ENCODE measurements around the gene PAX1.

Gene PAX1

DNA sequence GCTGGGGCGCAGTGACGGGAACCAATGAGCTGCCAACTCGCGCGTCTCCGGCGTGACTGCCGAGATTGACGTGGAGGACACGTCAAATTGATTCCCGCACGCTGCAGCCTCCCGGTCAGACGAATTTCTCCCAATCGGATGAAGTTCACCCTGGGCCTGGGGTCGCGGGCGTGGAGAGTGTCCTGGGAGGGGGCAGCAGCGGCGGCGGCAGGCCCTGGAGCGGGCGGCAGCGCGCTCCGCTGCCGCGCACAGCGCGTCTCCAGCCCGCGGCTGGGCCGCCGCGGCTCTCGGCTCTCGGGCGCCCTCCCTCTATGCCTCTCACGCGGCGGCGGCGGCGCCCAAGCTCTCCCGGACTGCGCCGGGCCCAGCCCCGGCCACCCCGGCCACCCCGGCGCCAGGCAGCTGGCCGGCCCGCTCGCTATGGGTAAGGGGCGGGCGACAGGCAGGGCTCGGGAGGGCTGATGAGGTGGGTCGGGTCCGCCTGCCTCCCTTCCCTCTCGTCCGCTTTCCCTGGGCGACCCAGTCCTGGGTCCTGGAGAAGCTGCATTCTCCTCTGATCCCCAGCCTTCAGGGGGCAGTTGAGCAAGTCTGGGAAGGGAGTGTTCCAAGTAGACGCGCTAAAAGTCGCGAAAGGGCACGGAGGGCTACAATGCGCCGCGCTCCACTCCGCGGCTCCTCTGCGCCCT lies at the start of gene PAX1:
TSS of gene PAX1 (plus strand) at position 90 of the 686 bp plus-strand sequence. CDS start at position 139, 49 bp downstream.
- no peak for DNase-seq (ENCODE audit: low read depth)

DNA sequence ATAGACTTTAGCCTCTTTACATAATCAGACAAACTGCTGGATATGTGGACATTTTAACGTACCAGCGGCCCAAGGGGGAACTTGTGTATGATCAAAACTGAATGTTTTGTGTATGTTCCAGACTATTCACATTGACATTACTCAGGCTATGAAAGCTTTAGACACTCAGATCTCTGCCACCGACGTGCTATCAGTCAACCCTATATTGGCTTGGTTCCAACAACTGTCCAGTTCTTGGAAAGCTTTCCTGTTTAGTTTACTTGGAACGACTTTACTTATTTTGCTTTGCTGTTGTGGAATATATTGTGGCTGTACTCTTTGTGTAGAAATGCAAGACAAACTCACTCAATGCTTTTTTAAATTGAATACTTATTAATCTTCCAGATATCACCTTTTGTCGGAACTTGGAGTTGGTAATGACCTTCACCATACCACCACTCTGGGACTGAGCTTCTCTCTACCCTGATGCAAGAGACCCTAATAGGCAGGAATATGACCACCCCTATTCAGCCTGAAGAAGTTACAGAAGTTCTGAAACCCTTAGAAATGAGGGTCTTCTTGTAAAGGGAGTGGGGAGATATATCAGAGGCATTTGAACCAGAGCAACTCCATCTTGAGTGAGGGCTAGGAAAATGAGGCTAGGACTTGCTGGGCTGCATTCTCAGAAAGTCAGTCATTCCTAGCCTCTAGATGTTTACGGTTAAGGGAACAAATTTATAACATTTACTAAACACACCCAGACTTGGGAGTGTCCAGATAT lies 49.0 kb upstream of the PAX1 start:
- DNase-seq (ENCODE audit: low read depth), result no peak

- DNase-seq (ENCODE audit: low read depth), result no peak
Observed at GRCh38 chr20:21661488-21662055, 43.9 kb upstream of the PAX1 start.

GRCh38 chr20:21663465-21663864 lies 42.0 kb upstream of the PAX1 start:
- no peak for DNase-seq (ENCODE audit: low read depth)

DNA sequence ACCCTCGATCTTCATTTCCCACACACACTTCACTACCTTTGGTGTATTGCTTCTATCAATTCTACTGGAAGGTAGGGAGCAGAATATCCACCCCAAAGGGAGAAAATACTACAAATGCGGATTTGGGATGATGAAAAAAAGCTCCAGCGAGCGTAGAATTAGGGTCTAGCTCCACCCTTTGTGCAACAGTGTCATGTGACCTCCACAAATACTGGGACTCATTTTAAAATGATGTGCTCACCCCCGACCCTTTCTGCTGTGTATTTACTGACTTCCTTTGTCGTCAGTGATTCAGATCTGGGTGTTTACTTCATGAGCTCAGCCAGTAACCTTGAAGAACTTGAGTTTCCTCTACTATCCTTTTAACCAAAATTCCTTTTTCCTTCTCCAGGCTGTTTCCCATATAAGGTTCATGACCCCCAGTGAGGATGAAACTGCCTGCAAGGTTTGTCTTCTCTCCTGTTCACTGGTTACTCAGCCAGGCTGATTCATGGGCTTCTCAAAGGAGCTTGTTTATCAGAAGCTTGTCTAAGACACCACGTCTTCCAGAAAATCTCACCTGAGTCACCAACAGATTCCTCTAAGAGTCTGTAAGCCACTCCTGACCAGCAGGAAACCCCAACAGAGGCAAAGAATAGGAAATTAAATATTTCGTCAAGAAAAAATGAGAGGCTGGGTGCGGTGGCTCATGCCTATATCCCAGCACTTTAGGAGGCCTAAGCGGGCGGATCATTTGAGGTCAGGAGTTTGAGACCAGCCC lies 39.6 kb upstream of the PAX1 start:
- DNase-seq (ENCODE audit: low read depth), result no peak

DNA sequence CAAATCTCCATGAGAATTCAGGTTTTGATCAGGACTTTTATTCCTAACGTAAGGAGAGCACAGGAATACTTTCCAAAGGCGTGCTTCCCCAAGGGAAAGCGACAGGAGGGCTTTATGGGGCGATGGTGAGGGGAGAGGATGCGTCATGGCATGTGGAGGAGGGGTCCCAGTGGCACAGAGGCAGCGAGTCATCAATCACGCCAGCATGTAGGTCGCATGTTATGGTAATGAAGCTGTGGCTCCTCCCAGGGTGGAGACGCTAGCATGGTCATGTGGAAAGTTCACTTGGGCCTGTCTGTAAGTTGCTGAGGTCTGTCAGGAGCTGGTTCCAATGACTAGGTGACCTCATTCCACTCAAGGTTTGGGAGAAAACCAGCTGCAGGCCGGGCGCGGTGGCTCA lies 35.3 kb upstream of the PAX1 start:
- DNase-seq (ENCODE audit: low read depth), result no peak

DNA sequence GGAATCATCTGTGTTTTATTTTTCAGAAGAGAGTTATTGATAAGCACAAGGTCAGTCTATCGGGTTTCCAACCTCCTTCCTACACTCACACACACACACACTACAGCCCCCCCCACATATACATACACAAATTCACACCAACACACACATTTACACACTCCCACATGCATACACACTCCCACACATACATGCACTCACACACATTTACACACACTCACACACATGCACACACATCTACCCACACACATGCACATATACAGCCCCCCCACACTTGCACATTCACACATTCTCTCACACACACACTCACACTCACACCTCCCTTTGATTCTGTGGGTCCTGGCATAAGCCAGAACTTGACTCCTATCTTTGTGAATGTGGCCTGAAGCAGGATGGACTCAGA lies 34.5 kb upstream of the PAX1 start:
- no peak for DNase-seq (ENCODE audit: low read depth)

DNA sequence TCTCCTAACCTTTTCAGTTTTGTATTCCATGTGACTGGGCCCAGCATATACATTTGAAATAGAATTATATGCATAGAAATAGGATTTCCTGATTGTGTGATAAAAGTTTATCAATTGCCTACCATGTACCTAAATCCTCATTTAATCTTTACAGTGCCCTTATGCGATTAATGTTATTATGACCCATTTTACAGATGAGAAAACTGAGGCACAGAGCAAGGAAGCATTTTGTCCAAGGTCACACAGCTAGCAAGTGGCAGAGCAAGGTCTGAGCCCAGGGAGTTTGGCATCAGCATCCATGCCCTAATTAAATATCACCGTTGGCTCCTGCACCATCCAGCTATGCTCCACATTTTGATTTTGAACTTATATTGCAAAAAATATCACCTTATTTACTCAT lies 28.2 kb upstream of the PAX1 start:
- DNase-seq (ENCODE audit: low read depth), result no peak

- DNase-seq (ENCODE audit: low read depth), result no peak
Observed at GRCh38 chr20:21677781-21678180, 27.7 kb upstream of the PAX1 start.

DNA sequence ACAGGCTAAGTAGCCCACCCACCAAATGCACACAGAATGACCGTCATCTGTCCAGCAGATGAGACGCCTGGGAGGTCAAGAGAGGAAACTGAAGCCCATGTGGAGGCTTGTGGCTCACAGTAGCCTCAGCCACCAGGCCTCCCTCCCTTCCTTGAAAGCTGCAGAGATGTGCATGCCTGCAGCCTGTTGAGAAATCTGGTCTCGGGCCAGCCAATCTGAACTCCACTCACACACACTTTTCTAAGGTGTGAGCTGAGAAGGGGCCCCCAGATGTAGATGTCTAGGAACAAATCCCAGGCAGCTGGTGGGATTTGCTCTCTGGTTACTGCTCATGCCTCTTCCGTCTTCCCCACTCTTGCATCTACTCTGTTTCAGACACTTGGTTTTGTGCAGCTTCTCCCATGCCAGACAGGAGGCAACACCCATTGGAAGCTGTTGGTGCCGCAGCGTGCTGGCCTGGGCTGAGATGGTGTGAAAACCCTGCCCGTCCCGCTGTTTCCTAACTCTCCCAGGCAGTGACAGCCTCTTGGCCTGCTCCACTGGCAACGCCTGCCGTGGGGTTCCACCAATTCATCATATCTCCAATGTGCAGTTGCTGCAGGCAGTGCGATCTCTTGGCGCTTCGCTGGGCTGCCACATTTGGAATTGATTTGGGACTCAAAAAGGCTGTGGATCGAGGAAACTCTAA lies 24.1 kb upstream of the PAX1 start:
- DNase-seq (ENCODE audit: low read depth), result no peak

DNA sequence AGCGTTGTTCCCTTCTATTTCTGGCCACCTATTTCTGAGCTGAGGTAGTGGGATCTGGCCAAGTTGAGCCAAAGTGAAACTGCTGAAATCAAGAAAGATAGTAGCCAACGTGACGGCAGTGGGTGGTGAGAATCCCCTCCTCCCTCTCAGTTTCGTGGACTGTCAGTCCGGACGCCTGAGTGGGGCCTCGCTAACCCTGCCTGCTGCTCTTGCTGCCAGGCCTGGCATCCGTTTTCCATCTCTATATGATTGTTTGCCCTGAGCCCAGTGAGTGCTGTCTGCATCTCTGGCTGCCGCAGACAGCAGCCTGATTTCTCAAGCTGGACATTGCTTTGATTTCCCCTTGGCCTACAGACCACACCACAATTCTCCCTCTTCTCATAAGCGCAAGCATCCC lies 23.5 kb upstream of the PAX1 start:
- no peak for DNase-seq (ENCODE audit: low read depth)

GRCh38 chr20:21682521-21682954 lies 22.9 kb upstream of the PAX1 start:
- DNase-seq (ENCODE audit: low read depth), result no peak

DNA sequence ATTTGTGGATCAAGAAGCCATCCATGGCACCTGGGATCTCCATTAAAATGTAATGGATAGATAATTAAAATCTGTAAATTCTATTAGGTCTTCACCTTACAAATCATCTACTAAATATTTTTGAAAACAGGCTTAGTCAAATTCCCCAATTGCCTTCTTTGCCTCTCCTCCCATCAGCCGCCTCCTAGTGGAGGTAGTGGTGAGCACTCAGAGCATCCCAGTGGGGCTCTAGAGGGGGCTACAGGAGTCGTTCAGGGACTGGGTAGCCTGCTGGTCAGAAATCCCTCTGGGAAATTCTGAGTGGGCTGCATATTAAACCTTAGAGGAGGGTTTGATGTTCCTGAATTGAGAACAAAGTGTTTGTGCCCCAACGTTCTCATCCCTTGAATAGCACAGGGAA lies 20.8 kb upstream of the PAX1 start:
- no peak for DNase-seq (ENCODE audit: low read depth)

GRCh38 chr20:21685981-21686380 lies 19.5 kb upstream of the PAX1 start:
- DNase-seq (ENCODE audit: low read depth), result no peak

- DNase-seq (ENCODE audit: low read depth), result no peak
Observed at GRCh38 chr20:21693322-21693721, 12.1 kb upstream of the PAX1 start.

DNA sequence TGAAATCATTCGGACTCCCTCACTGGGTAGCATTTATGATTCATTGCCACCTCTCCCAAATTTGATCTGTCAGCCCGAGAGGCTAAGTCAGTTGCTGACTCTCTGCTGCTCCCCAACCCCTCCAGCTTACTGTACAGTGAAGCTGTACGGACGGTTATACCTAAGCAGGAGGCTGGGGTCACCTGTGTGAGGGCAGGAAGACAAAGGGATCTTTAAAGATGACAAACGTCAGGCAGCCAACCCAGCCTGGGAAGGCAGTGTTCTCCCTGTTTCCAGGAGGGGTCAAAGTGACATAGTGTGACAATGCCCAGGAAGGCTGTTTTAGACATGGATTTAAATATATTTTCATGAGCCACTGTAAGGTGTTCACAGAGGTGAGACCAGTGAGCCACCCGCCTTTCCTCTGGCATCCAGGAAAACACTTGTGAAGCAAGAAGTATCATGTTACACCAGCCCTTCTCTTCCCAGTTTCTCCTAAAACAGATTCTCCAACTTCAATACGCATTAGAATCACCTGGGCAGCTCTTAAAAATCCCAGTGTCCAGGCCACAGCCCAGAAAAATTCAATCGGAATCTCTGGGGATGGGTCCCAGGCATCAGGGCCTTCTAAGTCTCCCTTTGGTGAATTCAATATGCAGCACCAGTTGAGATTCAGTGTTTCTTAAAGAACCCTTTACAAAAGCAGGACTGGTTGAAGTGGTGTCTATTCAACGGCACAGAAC lies 6.8 kb upstream of the PAX1 start:
- no peak for DNase-seq (ENCODE audit: low read depth)

DNA sequence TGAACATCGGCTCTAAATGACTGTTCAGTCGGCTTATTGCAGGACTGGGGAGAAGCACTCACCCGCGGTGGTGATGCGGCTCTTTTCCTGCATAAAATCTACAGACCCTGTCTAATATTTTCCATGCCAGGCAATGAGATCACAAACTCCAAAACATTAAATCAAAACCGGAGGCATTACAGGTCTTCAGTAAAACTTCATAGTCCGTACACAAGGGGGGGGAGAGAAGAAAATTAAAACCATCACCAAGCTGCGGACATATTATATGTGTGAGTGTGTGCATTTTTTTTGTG lies 6.3 kb upstream of the PAX1 start:
- no peak for DNase-seq (ENCODE audit: low read depth)

- DNase-seq (ENCODE audit: low read depth), result no peak
Observed at GRCh38 chr20:21701171-21701876, 4.1 kb upstream of the PAX1 start.

DNA sequence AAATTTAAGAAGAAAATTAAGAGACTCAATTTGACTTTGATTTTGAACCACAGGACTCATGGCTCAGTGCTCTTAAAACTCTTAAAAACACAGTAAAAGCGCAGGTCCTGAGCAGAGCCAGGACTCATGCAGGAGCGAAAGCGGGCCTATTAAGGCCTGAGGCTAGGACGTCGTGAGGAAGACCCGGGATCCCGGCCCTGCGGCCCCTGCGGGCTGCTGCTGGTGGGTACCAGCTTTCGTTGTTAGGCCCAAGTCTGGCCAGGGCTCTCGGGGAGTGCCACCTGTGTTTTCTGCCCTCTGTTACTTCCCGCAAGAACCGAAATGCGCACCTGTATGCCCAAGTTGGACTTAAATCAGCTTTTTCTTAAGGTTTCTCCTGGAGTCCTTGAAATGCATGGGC lies 3.4 kb upstream of the PAX1 start:
- DNase-seq (ENCODE audit: low read depth), result no peak

DNA sequence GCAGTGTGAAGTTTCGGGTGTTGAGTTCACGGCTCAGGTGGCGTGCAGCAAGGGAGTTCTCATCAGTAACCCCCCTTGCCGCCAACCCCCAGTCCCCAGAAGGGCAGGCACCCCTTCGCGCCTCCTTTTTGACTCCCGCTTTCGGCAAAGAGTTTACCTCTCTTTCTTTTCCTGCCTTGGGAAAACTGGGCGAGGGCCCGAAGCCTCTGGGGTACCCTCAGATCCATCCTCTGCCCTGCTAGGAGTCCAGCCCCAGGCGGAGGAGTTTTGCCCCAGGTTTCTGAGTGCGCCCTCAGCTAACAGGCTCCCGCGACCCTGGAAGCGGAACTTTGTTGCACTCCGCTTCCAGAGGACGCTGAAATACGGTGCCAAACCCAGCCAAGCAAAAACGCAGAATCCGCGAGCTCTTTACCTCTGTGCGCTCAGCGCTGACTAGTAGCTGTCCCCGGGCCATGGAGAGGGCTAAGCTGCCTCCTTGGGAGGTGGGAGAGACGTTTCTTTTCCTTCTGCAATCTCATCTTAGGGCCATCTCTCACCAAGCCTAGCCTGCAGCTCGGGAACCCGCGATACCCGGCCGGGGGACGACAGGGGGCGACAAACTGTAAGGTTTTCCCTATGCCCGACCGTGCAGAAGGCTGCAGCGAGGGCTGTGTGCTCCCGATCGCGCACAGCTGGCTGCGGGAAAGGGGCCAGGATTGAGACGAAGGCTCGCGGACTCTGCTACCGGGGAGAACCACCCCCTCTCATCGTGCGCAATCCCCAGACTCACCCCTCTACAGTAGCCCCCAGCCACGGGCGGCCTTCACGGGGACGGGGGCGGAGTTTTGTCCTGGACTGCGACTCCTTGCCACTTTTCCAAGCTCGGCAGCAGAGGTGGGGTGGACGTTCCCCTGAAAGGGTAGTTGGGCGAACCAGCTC lies 2.7 kb upstream of the PAX1 start:
- DNase-seq (ENCODE audit: low read depth), result no peak
